Activated T-cell treated with anti-CD3 and anti-CD28 coated beads for 24 hours (primary cell): ENCODE results near the gene DOK3.

Experiments
- DNase-seq: peaks from one replicate; pipeline ENCODE4 v3.0.0-alpha.2; 2020; ENCODE audit warnings: low read depth

DOK3 gene

DNA sequence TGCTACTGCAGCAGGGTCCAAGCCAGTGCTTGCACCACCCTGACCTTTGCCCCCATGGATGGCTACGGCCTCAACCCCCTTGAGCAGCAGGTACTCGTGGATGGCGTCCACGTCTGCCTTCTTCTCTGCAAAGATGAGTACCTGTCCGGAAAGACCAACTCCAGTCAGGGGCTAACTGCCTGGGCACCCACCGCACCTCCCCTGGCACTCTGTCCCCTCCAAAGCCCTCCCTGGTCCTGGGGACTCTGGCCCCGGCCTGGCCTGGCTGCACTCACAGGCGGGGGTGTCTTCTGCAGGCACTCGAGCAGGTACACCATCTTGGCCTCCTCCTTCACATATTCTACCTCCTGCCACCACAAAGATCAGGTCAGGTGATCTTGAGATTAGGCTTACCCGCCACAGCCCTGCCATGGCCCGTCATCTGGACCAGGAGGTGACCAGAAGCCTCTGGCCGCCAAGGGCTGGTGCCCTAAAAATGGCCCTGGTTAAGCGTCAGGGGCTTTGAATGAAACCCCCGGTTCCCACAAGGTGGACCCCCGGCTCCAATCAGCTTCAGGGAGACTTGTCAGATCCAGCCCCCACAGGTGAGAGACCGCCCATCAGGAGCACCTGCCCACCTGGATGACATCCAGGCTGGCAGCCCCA lies 3.2 kb upstream of the DOK3 start:
- no peak for DNase-seq

DNA sequence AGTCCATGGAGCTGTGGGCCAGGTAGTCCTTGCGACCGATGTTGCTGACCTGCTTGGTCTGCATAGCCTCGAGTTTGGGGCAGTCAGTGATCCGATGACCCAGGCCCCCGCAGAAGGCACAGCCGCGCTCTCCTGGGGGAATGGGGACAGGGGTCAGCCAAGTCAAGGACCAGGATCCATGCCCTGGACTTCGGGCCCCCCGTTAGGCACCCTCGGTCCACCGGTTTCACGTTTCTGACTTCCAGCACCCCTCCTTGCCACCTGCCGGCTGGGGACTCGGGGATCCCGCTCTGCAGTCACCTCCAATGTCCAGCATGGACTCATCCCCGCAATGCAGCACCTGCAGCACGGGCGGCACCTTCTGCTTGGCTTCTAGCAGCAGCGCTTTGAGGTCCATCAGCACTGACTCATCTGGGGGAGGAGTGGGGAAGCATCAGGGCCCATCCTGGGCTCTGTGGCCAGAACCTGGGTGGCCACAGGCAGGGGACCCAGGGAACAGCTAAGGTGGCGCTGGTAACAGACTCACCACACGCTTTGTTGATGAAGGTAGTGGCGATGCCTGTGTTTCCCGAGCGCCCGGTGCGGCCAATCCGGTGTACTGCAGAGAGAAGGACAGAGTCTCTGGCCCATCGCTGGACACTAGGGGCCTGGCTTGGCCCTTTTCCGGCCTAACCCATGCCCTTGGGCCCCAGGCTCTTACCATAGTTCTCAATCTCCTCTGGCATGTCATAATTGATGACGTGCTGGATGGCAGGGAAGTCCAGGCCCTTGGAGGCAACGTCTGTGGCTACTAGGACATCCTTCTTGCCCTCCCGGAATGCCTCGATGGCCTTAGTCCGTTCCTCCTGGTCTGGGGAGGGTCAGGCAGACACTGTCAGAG lies 2.4 kb upstream of the DOK3 start:
- DNase-seq, result no peak

DNA sequence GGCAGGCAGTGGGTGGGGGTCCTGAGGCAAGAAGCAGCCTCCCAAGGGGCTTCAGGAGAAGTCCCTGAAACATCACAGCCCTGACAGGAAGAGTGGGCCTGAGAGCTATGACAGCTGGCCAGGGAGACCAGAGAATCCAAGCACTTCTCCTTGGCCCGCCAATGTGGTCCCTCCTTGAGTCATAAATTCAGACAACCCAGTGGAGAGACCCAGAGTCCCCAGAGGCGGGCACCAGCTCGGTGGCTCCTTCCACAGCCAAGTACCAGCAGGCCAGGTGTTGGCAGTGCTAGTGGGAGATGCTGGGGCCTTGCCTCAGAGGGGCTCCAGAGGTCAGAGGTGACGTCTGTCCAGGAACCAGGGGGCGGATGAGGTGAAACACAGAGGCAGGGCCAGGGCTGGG lies 1.6 kb upstream of the DOK3 start:
- no peak for DNase-seq

DNA sequence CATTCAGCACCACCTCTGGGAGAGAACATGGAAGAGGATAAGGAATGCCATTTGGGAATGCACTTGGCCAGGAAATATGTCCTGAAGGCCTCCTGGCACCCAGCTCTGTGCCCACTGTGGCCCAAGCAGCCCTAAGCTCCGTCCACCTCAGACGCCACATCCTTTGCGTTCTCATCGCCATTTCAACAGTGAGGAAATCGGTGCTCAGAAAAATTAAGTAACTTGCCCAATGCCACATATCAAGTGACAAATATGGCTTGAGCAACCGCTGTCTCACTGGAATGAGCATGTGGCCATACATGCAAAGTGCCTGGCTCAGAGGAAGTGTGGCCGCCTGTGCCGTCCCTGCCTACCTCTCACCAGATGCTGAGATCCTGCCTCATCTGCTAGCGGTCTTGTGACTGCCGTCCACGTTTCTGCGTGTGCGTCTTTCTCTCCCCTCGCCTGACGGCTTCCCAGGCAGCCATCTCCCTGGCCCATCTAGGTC lies 984 bp upstream of the DOK3 start:
- no peak for DNase-seq

DNA sequence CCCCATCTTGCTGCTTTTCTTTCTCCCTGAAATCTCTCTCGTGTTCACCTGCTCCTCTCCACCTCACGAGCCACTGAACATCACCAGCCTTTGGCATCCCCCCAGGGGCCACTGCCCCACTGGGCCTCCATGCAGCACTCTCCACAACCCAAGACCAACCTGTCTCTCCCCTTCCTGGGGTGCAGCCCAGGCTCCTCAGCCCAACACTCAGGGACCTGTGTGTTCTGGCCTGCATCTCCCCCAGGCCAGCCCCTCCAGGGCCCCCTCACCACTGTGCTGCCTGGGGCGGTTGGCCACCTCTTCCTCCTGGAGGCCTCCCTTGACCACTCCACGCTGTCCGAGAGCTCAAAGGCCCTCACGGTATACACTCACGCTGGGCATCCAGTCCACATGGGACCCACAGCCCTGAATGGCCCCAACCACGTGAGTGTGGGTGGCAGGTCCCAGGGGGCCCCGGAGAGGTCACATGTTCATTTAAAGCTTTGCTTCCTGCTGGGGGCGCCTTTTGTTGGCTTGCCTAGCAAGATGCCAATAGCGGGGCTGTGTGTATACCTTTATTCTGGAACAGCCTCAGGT lies 453 bp upstream of the DOK3 start:
- DNase-seq, result no peak

DNA sequence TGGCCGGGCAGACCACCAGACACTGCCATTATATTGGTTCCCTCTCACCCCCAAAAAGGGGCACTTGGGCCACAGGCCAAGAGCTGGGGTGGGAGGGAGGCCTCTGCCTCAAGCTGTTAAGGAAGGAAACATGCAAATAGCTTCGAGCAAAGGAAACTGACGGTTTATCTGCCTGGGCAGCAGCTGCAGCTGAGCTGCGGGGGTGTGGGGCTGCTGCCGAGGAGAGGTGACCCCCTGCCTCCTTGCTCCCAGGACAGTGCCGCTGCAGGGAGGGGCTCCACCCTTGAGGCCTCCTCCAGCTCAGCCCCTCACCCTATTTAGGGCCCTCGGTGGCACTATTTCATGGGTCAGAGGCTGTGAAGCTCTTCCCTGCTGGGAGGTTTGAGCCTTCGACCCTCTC lies 789 bp downstream of the DOK3 start:
- no peak for DNase-seq

DNA sequence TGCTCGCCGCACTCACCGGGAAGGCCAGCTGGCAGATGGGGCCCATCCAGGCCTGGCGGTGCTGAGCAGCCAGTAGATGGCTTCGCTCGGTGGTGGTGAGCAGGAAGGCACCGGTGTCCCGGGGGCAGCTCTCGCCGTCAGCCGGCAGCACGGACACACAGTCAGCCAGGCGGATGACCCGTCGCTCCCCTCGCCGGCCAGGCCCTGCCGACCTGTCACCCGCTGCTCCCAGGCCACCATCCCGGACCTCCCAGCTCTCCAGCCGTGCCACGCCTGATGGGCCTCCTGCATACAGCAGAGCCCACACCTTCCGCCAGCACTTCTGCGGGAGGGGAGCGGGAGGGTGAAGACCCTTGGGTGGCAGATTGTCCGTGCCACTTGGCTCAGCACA lies 1.4 kb downstream of the DOK3 start:
- no peak for DNase-seq

DNA sequence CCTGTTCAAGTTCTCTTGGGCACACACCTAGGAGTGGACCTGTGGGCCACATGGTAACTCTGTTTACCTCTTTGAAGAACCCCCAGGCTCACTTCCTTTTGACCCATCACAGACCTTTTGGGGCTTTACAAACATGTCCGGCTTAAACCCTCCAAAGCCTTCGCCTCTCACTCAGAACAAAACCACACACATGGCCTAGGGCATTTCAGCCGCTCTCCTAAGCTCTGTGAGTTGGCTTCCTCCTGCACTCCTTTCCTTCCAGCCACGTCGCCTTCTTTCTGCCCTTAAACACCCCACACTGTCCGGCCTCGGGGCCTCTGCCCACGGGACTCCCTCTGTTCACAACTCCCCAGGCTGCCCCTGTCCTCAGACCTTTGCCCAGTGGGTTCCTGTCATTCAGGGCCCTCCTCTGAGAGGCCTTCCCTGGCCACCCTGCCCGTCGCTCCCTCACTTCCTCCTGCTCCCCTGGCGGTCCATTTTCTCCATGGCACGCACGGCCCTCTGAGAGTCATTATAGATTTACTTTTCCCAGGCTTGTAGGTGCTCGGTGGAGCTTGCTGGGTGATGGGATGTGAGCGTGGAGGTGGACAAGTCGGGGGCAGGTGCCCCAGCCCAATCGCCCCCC lies 1.9 kb downstream of the DOK3 start:
- no peak for DNase-seq

DNA sequence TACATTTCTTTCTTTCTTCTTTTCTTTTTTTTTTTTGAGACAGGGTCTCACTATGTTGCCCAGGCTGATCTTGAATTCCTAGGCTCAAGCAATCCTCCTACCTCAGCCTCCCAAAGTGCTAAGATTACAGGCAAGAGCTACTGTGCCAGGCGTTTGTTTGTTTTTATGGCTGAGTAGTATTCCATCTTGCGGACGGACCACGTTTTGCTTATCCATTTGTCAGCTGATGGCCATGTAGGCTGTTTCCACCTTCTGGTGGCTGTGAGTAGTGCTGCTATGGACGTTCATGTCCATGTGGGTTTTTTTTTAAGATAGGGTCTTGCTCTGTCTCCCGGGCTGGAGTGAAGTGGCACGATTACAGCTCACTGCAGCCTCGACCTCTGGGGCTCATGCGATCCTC lies 2.5 kb downstream of the DOK3 start:
- no peak for DNase-seq

DNA sequence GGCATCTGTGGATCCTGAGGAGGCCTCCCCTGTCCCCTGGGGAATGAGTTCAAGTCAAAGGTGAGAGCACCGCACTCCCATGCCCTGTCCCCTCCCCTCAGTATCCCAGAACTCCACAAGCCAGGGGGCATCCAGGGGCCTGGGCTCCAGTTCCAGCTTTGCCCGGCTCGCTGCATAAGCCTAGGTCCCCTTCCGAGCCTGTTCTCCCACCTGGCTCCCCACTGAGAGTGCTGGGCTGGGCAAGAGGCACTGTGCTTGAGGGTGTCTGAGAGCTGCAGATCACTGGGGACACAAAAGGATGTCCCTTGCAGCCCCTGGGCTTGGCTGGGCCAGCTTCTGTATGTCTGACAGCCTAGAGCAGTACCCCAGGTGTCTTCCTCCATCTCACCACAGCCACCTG lies 4.6 kb downstream of the DOK3 start:
- DNase-seq, result no peak

DNA sequence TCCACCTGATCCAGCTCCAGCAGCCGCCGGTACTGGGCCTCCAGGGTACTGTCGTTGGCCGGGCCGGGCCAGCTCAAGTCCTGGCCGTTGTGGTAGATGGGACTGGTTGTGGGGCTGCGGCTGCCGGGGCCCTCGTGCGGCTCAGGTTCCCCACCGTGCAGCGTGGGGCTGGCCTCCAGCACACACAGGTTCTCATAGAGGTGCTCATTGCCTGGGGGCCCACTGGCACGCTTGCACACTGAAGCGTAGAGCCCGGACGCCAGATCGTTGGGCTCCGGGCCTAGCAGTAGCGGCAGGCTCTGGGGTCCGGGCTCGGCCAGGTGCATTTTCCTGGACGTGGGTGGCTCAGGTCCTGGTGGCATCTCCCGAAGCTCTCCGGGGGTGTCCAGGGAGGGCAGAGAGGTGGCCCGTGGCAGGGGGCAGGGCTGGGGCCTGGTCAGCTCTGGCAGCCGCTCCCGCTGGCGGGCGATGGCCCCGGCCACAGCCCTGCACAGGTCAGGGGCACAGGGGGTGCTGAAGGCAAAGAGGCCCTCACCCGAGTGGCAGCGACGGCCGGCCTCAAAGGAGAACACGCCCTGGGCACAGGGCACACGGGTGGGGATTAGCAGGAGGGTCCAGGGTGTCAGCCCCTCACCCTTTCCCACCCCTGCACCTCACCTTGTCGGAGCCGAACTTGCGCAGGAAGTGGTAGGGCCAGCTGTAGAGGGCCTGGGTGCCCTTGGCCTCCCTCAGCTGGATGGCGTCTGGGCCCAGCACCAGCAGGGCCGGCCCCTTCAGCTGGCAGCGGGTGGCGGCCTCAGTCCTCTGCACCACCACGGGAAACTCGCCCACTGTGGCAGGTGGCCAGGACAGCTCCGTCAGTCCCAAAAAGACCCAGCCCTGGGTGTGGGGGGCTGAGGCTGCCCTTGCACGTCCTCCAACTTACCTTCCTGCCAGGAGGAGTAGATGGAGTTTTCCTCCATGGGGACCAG lies 5.3 kb downstream of the DOK3 start:
- no peak for DNase-seq

DNA sequence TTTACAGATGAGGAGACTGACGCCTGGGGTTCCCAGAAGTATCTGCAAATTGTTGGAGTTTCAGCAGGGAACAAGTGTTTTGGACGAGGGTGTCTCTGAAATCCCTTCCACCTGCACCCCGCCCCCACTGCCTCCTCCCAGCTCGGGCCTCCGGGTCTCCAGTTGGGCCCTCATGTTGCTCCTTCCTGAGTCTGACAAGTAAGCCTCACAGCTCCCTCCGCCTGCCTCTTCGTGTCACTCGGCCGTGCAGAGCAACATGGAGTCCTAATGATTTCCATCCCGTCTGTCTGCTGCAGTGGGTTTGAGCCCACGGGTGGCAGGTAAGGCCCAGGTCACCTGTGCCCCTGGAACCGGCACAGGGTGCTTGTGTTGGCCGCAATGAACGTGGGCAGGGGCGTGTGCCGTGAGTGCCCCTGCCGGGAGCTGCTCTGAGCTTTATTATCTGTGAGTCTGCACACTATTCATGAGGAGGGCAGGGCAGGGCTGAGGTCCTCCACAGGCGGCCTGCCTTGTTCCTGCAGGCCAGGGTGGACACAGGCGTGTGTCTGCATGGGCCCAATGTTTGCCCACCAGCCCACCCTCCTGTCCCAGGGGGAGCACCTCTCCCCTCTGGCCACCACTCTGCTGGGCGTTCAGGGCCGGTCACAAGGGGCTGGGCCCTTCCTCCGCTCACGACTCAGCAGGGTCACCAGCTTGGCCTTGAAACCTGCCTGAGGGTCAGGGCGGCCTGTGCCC lies 6.1 kb downstream of the DOK3 start:
- DNase-seq, result no peak

DNA sequence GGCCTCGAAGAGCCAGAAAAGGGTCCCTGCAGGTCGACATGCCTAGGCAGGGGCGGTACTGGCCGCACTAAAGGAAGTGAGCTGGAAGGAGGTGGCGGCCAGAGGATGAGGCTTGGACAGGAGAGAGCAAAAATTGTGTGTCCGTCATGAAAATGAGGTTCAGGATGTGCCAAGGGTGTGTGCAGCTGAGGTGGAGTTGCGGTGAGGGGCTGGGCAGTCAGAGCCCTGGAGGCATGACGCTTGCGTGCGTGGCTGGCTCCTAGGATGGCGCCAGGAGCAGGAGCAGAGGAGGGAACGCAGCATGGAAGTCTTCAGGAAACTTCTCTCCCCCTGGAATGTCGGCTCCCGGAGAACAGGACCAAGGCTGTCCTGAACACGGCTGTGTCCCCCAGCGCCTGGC lies 6.7 kb downstream of the DOK3 start:
- no peak for DNase-seq

DNA sequence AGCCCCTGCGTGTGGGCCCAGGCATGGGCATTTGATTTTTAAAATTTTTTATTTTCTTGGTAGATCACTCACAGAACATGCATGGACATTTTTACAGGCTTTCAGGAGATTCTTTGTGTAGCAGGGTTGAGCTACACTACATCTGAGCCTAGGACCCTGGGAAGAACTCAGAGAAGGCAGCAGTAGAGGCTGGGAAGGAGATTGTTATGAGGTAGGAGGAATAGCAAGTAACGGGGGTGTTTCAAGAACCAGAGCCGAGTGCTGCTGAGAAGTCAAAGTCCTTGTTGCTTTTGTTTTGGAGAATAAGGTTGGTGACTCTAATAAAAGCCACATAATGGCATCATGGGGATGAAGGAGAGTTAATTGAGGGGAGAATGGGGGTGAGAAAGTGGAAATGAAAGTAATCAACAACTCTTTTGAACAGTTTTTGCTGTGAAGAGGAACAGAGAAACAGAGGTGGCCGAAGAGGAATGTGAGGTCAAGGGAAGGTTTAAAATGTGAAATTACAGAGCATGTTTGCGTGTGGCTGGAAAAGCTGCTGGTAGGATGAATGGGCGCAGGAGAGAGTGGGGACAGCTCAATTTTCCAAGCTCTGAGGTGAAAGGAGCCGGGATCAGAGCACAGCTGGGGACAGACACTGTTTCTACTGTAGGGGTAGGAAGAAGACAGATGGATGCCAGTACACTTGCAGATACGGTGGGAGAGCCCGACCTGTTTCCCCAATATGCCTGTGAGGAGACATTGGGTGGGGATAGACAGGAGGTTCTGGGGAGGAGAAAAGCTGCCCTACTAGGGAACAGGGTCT lies 7.5 kb downstream of the DOK3 start:
- no peak for DNase-seq

DNA sequence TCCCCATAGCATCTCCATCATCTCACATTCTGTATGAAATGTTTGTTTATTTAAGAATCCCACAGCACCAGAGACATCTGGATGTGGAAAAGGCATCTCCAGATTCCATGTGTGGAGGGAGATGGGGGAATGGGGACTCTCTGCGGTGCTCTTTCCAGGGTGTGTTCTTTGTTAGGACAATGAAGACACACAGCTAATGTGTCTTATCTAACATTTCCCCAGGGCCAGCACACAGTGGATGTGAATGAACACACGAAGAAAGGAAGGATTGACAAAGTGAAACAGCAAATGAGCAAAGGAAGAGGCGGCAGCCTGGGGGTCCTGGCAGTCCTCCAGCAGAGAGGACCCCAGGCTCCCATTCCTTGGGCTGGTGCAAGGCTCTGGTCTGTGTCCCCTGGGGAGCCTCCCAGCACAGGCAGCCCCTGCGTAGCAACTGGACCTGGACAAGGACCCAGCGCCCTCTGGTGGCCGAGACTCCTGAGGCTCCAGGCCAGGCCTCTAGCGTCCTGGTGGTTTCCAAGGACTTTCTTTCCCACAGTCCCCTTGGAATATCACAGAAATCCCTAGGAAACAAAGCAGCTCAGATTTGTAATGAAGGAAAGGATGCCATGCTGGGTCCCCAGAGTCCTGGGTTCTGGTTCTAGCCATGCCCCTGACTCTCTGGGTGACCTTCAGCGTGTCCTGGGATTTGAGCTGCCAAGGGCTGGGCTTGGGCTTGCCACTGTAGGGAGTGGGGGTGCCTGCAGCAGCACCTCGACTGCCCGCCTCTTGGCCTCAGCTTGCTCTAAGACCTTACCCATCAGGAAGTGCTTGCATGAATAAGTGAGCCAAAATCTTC lies 8.7 kb downstream of the DOK3 start:
- DNase-seq, result peak; percentile 74

DNA sequence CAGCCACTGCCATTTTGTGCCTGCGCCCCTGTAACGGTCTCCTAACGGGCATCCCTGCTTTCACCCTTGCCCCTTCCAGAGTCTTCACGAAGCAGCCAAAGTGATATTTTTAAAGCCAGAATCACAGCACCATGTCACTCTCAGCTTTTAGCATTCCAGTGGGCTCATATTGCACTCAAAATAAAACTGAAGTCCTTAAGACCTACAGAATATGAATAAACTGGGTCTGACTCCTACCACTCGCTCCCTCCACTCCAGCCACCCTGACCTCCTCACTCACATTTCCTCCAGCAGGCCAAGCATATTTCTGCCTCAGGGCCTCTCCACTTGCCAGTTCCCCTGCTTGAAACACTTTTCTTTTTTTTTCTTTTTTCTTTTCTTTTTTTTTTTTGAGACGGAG lies 9.8 kb downstream of the DOK3 start:
- no peak for DNase-seq

DNA sequence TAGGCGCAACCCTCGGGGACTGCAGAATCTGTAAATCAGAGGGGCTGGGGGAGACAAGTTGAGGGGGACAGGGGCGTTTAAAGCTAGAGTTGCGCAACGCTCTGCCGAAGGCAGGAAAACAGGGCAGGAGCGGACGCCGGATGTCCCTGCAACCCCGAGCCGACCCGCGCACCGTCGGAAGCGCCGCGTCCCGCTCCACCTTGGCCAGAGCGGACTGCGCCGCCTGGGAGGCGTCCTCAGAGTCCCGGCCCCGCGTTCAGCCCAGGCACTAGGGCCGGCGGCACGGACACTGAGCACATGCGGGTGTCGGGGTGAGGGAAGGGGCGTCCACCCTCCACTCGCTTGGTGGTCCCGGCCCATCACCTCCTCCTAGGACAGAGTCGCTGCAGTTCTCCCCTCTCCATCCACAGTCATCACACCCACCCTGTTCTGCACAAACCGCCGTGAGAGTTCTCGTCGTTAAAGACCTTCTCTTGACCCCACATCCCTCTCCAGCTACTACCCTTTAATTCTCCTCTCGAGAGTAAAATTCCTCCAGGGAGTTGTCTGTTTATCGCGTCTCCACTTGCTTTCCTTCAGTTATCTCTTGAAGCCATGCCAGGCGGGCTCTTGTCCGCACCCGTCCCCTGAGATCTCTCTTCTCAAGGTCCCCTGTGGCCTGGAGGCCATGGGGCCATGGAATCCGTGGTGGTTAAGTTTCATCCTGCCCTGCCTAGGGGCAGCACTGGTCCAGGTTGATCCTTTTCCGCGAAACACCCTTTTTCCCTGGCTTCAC lies 11.4 kb downstream of the DOK3 start:
- DNase-seq, result no peak

DNA sequence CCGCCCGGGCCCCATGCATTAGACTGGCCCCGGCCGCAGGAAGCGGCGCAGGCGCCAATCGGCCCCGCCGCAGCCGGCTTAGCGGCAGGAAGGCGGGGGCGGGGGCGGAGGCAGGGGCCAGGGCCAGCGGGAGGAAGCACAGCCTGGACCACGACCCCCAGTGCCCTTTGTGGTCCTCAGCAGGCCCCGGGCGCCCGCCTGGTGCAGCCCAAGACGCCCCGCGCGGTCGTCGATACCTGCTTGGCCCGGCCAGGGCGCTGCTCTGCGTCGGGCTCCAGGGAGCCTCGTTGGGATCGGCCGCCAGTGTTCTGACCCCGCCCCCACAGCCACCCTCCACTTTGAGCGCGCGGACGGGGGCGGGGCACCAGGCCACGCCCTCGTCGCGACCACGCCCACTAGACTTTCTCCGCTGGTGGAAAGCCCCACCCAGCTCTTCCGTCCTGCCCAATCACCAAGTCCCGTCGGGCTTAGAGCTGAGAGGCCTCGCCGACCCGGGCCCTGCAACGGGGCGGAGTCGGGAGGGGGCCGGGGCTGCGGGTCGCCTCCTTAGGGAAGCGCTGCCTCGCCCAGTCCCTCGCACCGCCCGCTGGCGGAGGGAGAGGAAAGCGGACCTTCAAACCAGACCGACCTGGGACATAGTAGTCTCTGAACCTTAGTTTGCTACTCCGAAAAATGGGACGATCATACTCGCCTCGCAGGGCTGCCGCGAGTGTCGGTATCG lies 12.2 kb downstream of the DOK3 start, which contains the start of gene PDLIM7:
Gene PDLIM7, minus strand, starts transcription at position 313 of the 721 bp plus-strand sequence. CDS start 1,092 bp downstream, outside the sequence.
- DNase-seq, result peak; percentile 90
